HG02759 (cell line): Measurements from ENCODE around the gene ARSB.
"Not testable (repeated sequence)": the region's sequence is repeated elsewhere in the genome, so short reads cannot be mapped to it uniquely, and the experiment has no call there.

ENCODE experiments used
- ATAC-seq: cut with Tn5 transposase; IDR thresholded peaks from one replicate; pipeline ENCODE4 v1.9.1; 2021; ENCODE audit warnings: mild to moderate bottlenecking, moderate library complexity; ENCODE audit not compliant: unreplicated experiment

ARSB gene

DNA sequence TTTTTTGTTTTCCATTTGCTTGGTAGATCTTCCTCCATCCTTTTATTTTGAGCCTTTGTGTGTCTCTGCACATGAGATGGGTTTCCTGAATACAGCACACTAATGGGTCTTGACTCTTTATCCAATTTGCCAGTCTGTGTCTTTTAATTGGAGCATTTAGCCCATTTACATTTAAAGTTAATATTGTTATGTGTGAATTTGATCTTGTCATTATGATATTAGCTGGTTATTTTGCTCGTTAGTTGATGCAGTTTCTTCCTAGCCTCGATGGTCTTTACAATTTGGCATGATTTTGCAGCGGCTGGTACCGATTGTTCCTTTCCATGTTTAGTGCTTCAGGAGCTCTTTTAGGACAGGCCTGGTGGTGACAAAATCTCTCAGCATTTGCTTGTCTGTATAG, 133.2 kb downstream of the ARSB start:
- ATAC-seq: not testable (repeated sequence)

DNA sequence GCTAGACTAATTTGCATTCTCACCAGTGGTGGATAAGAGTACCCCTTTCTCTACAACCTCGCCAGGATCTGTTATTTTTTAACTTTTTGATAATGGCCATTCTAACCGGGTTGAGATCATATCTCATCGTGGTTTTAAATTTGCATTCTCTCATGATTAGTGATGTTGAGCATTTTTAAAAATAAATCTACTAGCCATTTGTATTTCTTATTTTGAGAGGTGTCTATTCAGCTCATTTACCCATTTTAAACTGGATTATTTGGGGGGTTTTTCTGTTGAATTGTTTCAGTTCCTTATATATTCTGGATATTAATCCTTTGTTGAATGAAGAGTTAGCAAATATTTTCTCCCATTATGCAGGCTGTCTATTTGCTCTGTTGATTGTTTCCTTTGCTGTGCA, 139.6 kb downstream of the ARSB start:
- ATAC-seq: peak; percentile 39

DNA sequence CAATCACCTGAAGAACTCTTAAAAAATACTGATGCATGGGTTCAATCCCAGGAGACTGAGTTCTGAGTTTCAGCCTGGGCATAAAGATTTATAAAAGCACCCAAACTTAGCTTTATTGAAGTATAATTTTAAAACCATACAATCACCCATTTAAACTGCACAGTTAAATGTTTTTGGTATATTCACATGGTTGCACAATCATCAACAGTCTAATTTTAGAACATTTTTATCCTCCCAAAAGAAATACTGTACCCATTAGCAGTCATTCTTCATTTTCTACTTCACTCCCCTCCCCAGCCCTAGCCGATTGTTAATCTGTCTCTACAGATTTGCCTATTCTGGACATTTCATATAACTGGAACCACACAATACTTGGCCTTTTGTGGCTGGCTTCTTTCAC, 141.7 kb downstream of the ARSB start:
- ATAC-seq: no peak

DNA sequence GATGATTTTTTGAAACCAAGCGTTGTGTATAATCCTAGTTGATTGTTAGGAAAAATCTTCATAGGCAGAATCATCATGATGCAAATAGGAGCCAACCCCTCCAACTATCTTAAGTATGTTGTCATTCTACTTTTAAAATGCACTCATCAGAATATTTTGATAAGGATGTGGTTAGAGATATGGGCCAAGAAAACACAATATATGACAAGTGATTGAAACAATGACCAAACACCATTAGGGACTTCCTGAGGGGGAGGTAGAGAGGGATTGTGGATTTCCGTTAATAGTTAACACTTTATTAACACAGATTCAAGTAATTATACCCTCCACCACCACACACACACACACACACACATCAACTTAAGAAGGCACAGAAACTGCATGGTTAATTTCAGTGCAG, 143.3 kb downstream of the ARSB start:
- no peak for ATAC-seq

DNA sequence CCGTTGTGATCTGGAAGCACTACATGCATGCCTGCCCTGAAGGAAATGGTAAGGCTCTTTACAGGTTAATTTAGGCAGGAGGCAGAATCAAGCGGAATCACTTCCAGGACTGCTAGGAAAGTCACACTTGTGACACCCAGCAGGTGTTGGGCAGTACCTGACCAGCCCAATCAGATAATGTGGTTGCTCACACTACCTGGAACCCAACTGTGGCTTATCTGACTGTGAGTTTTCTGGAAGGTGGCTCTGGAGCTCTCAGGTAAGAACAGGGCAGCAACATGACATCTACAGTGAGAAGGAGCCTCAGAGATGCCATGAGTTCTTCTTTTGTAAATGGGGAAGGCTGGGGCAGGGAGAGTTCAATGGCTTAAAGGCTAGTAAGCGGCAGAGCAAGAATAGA, 146.4 kb downstream of the ARSB start:
- ATAC-seq: no peak

DNA sequence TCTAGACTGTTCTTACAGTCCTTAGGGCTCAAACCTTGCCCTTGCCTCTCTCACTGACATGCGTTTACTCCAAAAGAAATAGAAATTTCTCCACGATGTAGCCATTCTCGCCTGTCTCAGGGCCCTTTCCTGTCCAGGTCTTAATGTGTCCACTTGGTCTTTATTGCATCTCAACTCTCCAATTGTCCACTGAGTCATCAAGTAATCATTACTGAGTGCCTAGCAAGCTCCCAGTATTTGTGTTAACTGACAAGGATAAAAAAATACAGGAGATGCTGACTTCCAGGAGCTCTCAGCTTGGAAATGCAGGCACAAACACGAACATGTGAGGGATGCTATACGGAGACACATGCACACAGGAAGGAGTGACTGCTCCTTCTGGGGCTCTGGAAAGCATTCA, 147.3 kb downstream of the ARSB start:
- no peak for ATAC-seq

DNA sequence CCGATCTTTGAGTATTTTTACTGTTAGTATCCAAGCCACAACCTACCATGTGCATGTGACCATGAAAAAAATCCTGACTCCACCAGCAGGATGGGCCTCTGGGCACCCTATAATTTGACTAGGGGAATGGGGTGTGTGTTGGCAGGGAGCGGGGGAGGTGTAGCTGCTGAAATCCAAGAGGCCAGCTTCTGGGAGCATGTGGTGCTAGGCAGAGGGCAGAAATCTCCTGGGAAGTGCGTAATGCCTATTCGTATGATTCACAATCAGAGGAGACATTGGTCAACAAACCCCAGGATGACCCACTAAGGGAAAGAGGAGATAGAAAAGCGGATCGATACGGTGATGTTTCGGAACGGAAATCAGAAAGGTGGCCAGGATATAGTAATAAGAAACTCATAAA, 149.9 kb downstream of the ARSB start:
- ATAC-seq: no peak

DNA sequence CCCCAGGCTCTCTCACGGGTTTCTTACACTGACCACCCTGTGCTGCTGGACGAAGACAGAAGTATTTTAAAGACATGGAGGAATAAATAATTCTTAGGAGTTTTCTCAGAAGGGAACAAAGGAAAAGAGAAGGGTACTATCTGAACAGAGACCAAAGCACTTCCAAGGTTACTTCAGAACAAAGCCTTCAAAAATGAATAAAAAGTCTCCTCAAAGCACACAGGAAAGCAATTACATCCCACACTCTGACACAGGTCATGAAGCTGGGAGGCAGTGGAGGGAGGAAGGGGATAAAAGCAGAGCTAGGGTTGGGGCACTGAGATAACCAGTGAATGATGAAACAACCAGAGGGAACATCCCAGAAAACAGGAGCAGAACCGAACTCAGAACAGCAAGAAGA, 151.8 kb downstream of the ARSB start:
- ATAC-seq: no peak

DNA sequence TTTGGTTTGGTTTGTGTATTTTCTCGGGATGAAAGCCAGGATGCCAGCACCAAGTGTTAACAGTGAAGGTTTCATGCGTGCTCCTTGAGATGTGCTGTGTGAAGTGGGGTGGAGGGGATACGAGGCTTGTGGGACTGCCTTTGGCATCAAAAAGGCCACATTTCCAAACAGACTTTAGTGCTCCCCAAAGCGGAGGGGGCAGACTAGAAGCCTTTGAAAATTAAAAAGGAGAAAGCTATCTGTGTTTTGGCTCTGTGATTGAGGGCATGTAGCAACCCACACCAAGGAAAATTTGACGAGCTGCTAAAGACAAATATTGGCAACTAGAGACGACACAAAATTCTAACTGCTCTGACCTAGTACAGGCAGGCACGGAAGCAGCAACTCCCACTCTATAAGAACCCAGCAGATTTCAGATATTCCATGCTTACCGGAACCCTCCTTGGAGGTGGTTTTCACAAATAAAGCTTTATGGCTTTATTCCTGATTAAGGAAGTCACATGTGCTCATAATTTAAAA, 154.5 kb downstream of the ARSB start:
- no peak for ATAC-seq

DNA sequence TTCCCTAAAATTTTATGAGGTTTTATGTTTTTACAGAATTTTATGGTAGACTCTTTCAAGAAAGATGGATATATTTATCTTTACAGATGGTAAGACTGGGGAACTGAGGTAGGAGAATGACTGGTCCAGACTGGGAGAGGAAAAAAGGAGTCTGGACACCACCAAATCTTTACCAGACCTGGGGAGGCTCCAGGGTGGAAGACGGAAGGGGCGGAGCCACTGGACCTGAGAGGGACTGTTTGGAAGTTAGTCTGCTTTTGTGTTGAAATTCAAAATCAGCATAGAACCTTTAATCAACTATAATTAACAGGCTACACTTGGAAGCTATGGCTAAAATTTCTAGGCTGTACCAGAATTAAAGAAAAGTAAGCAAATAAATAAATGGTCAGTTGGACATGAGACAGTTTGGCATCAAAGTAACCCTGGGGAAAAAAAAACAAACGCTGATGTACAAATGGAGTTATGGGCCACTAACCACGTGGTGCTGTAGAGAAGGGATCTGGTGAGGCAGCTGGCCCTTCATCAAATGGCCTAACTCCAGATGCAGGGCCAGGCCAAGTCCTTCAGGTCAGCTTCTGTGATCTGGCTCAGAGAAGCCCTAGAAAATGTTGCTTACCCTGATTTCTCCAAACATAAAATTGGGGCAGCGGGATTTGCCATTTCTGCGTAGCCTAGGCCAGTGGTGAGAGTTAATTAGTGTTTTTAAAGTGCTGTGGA, 155.1 kb downstream of the ARSB start:
- ATAC-seq: no peak

DNA sequence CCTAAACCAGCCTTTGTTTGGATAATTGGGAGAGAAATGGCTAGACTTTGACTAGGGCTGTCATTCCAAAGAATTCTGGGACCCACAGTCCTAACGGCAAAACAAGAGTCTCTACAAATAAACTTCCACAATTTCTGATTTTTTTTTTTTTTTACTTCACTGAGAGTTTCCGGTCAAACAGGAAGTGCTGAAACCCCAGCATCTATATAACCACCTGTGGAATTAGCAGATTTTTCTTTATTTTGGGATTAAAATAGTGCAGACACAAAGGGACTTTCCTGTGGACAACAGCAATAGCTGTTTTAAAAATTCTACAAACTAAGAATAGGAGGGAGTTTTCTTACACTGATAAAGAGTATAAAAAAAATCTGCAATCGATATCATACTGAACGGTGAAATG, 157.4 kb downstream of the ARSB start:
- ATAC-seq: no peak

DNA sequence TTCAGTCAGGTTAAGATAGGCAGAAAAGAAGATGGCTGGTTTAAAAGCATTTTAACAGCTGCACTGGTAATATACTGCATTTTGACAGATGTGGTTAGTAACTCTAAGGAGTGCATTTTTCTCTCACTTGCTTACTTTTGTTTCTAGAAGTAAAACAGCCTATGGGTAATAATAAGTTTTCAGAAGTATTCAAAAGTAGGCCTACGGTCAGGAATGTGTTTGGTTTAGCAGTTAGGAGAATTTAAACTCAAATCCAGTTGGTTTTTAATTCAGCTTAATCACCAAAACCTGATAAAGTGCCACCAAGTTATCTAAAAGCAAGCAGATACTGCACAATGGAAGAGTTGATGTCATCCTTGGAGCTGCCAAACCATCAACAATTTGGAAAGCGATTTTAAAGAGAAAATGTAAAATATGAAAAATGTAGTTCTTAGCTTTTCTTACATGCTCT, 160.3 kb downstream of the ARSB start:
- ATAC-seq: no peak

DNA sequence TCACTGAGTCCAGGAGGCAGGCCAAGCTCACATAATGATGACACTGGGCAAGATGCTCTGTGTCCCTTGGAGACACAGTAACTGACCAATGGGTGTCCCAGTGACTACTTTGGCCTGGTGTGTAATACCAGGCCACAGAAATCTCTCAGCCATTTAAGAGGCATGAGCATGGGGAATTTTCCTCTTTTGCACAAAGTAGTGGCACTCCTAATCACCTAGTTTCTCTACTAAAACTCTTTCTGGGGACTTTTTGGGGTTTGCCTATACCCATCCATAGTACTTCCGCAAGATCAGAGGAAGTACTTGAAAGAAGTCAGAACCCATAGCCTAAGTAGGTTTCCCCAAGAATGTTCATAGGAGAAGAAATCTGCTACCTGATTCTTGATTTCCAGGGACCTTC, 161.9 kb downstream of the ARSB start:
- peak; percentile 47 for ATAC-seq

DNA sequence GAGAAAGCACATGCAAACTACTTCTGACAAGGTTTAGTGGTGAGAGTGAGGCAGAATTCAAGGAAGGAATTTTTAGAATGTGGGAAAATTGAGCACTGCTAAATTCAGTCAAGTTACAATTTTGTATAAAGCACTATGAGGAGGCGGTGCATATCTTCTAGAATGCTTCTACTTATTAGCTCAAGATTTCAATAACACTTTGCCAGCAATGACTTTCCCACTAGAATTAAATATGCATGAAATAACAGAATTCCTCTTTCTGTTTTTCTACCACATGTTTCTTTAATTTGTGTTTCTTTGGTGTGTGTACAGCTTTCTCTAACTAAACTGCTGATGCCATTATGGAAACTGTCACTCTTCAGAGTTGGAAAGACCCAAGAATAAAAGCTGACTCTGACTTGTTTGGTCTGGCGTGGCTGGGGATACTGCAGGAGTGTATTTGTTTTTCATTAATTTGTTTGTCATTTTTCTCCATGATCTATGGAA, 163.5 kb downstream of the ARSB start:
- no peak for ATAC-seq

DNA sequence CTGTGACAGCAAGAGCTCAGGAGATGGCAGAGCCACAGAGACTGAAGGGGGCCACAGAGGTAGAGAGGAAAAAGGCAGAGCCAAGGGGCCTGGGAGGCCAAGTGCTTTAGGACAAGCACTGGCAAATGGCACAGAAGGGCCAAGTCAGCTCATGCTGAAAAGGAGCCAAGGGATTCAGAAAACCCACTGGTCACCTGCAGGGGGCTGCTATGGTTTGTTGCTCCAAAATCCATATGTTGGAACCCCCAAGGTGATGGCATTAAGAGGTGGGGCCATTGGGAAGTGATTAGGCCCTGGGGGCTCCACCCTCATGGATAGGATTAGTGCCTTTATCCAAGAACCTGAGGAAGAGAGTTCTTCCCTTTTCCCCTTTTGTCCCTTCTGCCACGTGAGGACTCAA, 165.4 kb downstream of the ARSB start:
- no peak for ATAC-seq

DNA sequence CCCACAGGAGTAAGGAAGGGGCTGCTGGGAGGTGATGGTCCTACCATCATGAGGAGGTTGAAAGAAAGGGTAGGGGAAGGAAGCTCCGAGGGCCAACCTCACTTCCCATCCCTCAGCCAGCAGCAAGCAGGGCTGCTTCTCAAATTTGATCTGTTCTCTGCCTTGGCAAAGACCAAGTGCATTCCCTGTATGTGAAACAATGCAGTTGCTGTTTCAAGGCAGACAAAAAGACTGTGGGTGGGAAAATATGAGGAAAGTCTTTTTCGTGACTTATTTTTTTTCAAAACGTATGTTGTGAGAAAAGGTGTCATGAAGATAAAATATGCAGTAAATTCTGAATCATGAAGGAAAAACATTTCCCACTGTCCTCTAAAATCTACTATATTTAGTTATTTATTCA, 165.9 kb downstream of the ARSB start:
- no peak for ATAC-seq

DNA sequence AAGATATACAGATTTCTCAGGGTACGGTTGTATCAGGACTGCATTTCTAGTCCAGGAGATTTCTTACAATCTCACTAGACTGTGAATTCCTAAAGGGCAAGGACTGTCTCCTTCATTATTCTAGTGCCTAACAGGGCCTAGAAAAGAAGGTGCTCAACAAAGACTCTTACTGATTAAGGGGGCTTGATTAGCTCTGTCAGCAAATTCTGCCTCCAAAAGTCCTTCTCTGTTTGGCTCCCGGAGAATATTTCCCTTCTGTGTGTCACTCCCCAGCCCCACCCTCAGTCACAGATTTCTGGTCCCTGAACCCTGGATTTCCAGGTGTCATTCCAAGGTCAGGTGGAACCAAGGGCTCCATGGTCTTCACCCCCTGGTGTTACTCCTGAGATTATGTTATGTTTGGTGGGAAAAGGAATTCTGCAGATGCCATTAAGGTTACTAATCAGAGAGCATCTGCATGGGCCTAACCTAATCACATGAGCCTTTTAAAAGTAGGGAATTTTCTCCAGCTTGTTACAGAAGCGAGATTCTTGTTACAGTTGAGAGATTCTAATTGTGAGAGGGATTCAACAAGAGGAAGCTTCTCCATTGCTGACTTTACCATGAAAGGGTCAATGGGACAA, 168.9 kb downstream of the ARSB start:
- ATAC-seq: no peak

DNA sequence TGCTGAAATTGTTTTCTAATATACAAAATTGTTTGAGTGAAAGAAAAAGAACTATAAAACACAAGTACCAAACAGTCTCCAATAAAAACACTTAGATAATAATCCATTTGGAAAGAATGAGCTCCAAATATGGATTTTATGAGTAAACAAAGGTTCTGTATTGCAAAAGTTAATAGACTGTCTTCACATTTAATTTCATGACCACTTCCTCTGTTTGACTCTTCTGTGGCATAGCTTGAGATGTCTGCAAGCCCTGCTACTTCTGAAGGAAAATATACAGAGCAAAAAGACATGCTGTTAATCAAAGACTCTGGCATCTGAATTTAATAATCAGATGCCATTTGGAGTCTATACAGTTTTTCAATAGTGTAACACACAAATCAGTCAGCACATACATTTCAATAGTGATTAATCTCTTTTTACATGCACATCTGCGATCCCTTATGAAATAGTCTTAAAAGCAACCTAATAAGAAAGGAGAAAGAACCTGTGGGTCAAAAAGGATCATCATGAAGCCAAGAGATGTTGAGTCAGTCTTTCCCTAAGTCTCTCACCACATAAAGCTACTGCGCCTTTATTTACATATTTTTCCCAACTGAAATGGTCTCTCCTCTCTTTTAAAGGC, 171.1 kb downstream of the ARSB start:
- ATAC-seq: no peak

DNA sequence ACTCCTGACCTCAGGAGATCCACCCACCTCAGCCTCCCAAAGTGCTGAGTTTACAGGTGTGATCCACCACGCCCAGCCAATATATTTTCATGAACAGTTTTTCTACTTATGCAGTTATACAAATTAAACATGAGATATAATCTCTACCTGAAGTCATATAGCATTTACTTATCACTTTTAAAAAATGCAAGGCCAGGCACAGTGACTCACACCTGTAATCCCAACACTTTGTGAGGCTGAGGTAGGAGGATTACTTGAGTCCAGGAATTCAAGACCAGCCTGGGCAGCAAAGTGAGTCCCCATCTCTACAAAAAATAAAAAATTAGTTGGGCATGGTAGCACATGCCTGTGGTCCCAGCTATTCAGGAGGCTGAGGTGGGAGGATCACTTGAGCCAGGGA, 171.8 kb downstream of the ARSB start:
- no peak for ATAC-seq

DNA sequence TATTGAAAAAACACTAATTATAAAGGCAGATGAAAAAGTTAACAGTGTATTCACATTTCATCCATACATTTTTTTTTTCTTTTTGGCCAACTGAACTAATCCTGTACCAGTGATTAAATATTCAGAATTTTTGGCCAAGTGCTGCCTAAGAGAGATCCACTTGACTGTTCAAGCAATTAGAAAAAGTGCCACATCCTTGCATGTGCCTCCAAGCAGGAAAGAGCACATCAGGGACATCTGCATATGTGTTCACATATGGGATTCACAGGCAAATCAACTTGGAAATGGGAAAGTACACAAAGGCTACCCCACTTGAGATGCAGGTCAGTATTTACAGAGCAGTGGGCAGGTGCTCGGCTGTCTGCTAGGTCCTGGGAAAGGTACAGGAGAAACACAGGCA, 173.2 kb downstream of the ARSB start:
- no peak for ATAC-seq

DNA sequence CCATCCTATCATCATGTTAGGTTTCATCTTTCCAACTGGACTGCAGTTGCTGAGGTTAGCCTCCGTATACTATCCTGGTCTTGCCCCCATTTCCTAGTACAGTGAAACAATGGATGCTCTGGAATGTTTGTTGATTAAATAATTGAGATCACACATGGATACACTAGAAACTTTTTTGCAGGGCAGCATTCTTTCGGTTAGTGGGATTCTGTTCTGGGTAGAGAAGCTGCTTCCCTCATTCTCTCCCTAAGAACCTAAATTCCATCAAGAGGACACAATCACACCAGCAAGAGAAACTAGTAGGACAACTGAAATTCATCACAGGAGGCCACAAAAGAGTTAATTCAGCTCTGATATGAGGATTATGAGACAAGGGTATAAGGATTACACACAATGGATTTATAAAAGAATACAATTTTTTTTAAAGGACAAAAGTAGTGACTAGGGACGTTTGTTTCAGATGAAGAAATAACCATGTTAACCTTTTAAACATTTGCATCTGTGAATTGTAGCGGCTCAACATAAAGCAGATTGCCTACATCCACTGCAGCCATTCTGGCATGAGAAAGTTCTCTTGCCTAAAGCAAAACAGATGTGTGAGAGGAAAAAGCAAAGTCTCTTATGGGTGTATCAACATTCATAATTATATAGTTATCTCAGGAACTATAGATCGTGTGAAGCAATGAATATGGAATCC, 173.8 kb downstream of the ARSB start:
- no peak for ATAC-seq
